Keratinocyte (primary cell): ENCODE measurements around the gene ITSN1. TPM values are rescaled to one million over a fixed set of nuclear protein-coding genes. Genes with fewer than 3 reads are reported as not detected.

Source experiments
- DNase-seq: peaks from one replicate; pipeline ENCODE4 v3.0.0-alpha.2; 2011; ENCODE audit warnings: low read depth, missing footprints, low spot score
- FAIRE-seq: peaks from 2 replicates; lab custom pipeline; 2011; peaks lifted over from hg19 to GRCh38; lab: Jason Lieb, UNC
- H2AFZ ChIP-seq: 2 replicates; pipeline ENCODE4 v1.6.0; 2012; ENCODE audit warnings: low read length, control low read depth, inconsistent platforms; ENCODE audit not compliant: control insufficient read depth
- H3K27ac ChIP-seq: 2 replicates; pipeline ENCODE4 v1.5.1; 2011; ENCODE audit warnings: low read length; ENCODE audit not compliant: control insufficient read depth, insufficient read depth
- H3K27me3 ChIP-seq: 3 replicates; pipeline ENCODE4 v1.6.0; 2011; ENCODE audit warnings: low read length; ENCODE audit not compliant: control insufficient read depth, insufficient read depth; ENCODE audit errors: extremely low read depth
- H3K36me3 ChIP-seq, 2 experiments: 2 replicates in 1 of 2; 3 replicates in 1 of 2; pipeline ENCODE4 v1.5.1; 2011; ENCODE audit warnings: low read length in 2 of 2, mild to moderate bottlenecking in 1 of 2; ENCODE audit not compliant: control insufficient read depth in 2 of 2, insufficient read depth in 2 of 2; ENCODE audit errors: extremely low read depth in 1 of 2
- H3K4me1 ChIP-seq: 3 replicates; pipeline ENCODE4 v1.5.1; 2011; ENCODE audit warnings: low read length; ENCODE audit not compliant: control insufficient read depth, insufficient read depth; ENCODE audit errors: extremely low read depth
- H3K4me2 ChIP-seq: 3 replicates; pipeline ENCODE4 v1.6.0; 2011; ENCODE audit warnings: low read depth, low read length; ENCODE audit not compliant: control insufficient read depth, insufficient read depth; ENCODE audit errors: extremely low read depth
- H3K4me3 ChIP-seq, 3 experiments: fragments of 200-600 bp in 1 of 3; sonication (generic) in 1 of 3; 2 replicates in 2 of 3; 3 replicates in 1 of 3; pipeline ENCODE4 v1.5.1; 2011 to 2016; ENCODE audit warnings: low read length in 3 of 3, mild to moderate bottlenecking in 3 of 3, control low read depth in 2 of 3, inconsistent platforms in 1 of 3, low read depth in 1 of 3, mixed read lengths in 1 of 3, mixed run types in 1 of 3, moderate library complexity in 1 of 3; ENCODE audit not compliant: control insufficient read depth in 2 of 3, insufficient read depth in 2 of 3; ENCODE audit errors: extremely low read depth in 1 of 3
- H3K79me2 ChIP-seq: 2 replicates; pipeline ENCODE4 v1.6.0; 2012; ENCODE audit warnings: low read length; ENCODE audit not compliant: control insufficient read depth, insufficient read depth
- H3K9ac ChIP-seq: 3 replicates; pipeline ENCODE4 v1.6.0; 2011; ENCODE audit warnings: low read length; ENCODE audit not compliant: control insufficient read depth, insufficient read depth; ENCODE audit errors: extremely low read depth
- H3K9me1 ChIP-seq: 3 replicates; pipeline ENCODE4 v1.6.0; 2011; ENCODE audit warnings: low read length; ENCODE audit not compliant: control insufficient read depth, insufficient read depth; ENCODE audit errors: extremely low read depth
- H3K9me3 ChIP-seq: 2 replicates; pipeline ENCODE4 v1.5.1; 2012; ENCODE audit warnings: low read depth, low read length; ENCODE audit not compliant: control insufficient read depth
- H4K20me1 ChIP-seq: 3 replicates; pipeline ENCODE4 v1.6.0; 2011; ENCODE audit warnings: low read length; ENCODE audit not compliant: control insufficient read depth, insufficient read depth; ENCODE audit errors: extremely low read depth
- EZH2 ChIP-seq: IDR thresholded peaks from one replicate; pipeline ENCODE4 v1.6.1; 2012; ENCODE audit warnings: inconsistent platforms, mild to moderate bottlenecking, low read length, moderate library complexity
- dilution Hi-C: fragments of 300-500 bp; cut with MboI; formaldehyde crosslinking; loops from one replicate; pipeline ENCODE4 v1.7.0; 2020; ENCODE audit warnings: low sequenced_read_pairs; ENCODE audit not compliant: extremely low pct_ligation_motif_present
- polyA plus RNA-seq, 5 experiments: library from polyadenylated mRNA; depleted of rRNA in 3 of 5; stranded (reverse) in 3 of 5; stranded (forward) in 1 of 5; unstranded in 1 of 5; fragments of >200 nt; gene quantifications; 1 replicate in 1 of 5; 2 replicates in 3 of 5; 3 replicates in 1 of 5; pipeline versions ENCODE4 v1.2.1 to v1.2.3, GENCODE V29; 2011 to 2012; ENCODE audit warnings: missing spikeins in 2 of 5, low read depth in 1 of 5, low replicate concordance in 1 of 5
- TF ChIP-seq, protein P1 (sequence below), 3 experiments: IDR thresholded peaks in 1 of 3; conservative IDR thresholded peaks in 1 of 3; optimal IDR thresholded peaks in 1 of 3; 2 replicates in 2 of 3; 3 replicates in 1 of 3; pipeline versions ENCODE3 to v1.5.1; 2011; ENCODE audit warnings: low read length in 3 of 3, mild to moderate bottlenecking in 3 of 3, moderate library complexity in 2 of 3, control low read depth in 1 of 3, inconsistent platforms in 1 of 3; ENCODE audit not compliant: insufficient read depth in 2 of 3; ENCODE audit errors: extremely low read depth in 1 of 3

ITSN1 gene
- polyA plus RNA-seq, 1 donor (not counting 4 experiments of a cell fraction or from before 2014, with no cell fraction given) = 34.3 TPM

DNA sequence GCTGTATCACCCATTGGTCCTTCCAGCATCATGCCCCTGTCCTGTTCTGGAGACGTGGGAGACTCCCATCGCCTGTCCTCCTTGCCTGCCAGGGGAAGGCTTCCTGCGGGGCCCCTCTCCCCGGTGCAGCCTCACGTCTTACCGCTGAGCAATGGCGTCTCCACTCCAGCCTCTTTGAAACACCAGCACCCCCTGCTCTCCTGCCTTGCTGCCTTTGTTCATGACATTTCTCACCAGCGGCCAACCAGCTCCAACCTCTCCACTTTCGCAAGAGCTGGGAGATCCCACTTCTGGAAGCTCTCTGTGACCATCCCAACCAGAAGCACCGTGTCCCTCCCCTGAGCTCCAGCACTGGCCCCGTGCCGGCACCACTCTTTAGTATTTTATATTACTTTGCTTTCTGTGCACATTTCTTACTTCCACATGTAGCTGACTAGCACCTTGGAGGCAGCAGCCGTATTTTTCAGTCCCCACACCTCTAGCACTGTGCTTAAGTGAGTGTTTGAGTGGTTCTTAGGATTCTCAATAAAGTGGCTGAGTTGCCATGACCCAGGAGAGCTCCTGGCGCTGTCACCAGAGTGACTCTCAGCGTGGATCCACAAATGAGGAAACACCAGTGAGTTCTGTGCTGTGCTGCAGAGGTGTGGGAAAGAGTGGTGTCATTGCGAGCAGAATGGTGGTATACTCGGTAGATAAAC lies 189.8 kb downstream of the ITSN1 start:
- Histone ChIP-seq H3K79me2 (no peaks in the 10 kb centered on the region), H3K4me1 (no peaks in the 10 kb centered on the region), H3K27me3 (no peaks in the 10 kb centered on the region), H2AFZ (no peak overlapping the region), H3K36me3 (peaks cover 10 to 32% of the 10 kb centered on the region in 2 experiments), H3K4me2 (no peak overlapping the region), H3K4me3 (no peak overlapping the region), H3K9me1 (no peaks in the 10 kb centered on the region), H3K9me3 (no peaks in the 10 kb centered on the region), H3K9ac (no peak overlapping the region), H3K27ac (no peak overlapping the region), H4K20me1 (no peaks in the 10 kb centered on the region)
- dilution Hi-C loops = no loop called here
- DNase-seq (no peak), FAIRE-seq (no peak)
- TF ChIP-seq, protein P1, sequence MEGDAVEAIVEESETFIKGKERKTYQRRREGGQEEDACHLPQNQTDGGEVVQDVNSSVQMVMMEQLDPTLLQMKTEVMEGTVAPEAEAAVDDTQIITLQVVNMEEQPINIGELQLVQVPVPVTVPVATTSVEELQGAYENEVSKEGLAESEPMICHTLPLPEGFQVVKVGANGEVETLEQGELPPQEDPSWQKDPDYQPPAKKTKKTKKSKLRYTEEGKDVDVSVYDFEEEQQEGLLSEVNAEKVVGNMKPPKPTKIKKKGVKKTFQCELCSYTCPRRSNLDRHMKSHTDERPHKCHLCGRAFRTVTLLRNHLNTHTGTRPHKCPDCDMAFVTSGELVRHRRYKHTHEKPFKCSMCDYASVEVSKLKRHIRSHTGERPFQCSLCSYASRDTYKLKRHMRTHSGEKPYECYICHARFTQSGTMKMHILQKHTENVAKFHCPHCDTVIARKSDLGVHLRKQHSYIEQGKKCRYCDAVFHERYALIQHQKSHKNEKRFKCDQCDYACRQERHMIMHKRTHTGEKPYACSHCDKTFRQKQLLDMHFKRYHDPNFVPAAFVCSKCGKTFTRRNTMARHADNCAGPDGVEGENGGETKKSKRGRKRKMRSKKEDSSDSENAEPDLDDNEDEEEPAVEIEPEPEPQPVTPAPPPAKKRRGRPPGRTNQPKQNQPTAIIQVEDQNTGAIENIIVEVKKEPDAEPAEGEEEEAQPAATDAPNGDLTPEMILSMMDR (optimal IDR thresholded peaks at IDR 0.05 in 1 of 3, IDR thresholded peaks at IDR 0.05 in 1 of 3, conservative IDR thresholded peaks at IDR 0.05 in 1 of 3; ENCODE audit: extremely low read depth in 1 of 3, insufficient read depth in 2 of 3, low read length in 3 of 3) = no peak
- TF ChIP-seq EZH2 = no peak

DNA sequence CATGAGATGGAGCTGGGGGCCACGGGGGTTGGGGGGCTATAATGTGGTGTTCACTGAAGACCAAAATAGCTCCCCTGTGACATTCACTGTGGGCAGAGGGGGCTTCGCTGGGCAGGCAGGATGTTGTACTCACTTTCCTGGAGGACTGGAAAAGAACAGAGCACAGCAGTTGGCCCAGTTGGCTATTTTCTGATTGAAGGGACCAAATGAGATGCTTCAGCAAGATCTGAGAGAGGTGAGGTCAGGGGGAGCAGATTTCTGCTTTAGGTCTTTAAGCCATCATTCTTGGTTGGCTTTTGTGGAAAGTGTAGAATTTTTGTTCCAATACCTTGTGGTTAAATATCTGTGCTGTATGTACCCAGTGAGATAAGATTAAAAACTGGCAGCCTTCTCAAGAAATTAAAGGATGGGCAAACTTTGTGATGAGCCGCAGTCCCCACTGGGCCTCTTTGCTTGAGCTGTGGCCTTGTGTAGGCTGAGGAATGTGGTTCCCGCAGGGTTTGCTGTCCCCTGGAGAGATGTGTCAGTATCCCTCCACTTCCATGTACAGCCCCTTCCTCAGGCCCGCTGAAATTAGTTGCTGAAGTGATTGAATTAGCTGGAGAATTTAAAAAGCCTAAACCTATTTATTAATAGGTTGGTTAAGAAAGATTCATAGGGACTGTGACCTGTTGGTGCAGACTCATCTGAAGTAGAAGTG lies 192.7 kb downstream of the ITSN1 start:
- dilution Hi-C loops = no loop called here
- no peak for FAIRE-seq
- H3K36me3 ChIP-seq = peaks cover 5 to 22% of the 10 kb centered on the region in 2 experiments

More for the DNA sequence above, 192.7 kb downstream of the ITSN1 start:
- H3K9me1 ChIP-seq = peaks cover 5% of the 10 kb centered on the region
- H3K27ac ChIP-seq = no peak overlapping the region
- no peaks in the 10 kb centered on the region for H3K79me2 ChIP-seq
- H3K4me3 ChIP-seq = no peak overlapping the region
- H4K20me1 ChIP-seq = no peaks in the 10 kb centered on the region
- no peak overlapping the region for H3K9ac ChIP-seq
- H3K4me2 ChIP-seq = no peak overlapping the region
- TF ChIP-seq, protein P1 (optimal IDR thresholded peaks at IDR 0.05 in 1 of 3, IDR thresholded peaks at IDR 0.05 in 1 of 3, conservative IDR thresholded peaks at IDR 0.05 in 1 of 3; ENCODE audit: extremely low read depth in 1 of 3, insufficient read depth in 2 of 3, low read length in 3 of 3) = no peak
- TF ChIP-seq EZH2 = no peak
- no peak overlapping the region for H2AFZ ChIP-seq
- no peaks in the 10 kb centered on the region for H3K9me3 ChIP-seq
- H3K27me3 ChIP-seq = no peaks in the 10 kb centered on the region
- no peak for DNase-seq
- no peaks in the 10 kb centered on the region for H3K4me1 ChIP-seq
